Measurements from ENCODE around the gene RPL4.
"Not testable (repeated sequence)": the region's sequence is repeated elsewhere in the genome, so short reads cannot be mapped to it uniquely, and the experiment has no call there.

DNA sequence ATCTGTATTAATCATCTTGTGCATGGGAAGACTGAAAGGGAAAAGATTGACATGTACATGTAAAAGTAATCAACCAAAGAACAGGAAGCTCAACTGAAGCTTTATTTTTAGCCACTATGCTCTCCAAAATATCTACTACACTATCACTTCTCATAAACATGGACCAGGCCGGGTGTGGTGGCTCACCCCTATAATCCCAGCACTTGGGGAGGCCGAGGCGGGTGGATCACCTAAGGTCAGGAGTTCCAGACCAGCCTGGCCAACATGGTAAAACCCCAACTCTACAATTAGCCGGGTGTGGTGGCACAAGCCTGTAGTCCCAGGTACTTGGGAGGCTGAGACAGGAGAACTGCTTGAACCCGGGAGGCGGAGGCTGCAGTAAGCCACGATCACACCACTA, 4.3 kb downstream of the RPL4 start:
- not testable (repeated sequence) for TF ChIP-seq ETV1 (tag; conservative IDR thresholded peaks at IDR 0.05; ENCODE audit: low read depth); EP400 (IDR thresholded peaks at IDR 0.05); NCOR1 (IDR thresholded peaks at IDR 0.05); CEBPB (tag; IDR thresholded peaks at IDR 0.05)
- TF ChIP-seq, protein P1, sequence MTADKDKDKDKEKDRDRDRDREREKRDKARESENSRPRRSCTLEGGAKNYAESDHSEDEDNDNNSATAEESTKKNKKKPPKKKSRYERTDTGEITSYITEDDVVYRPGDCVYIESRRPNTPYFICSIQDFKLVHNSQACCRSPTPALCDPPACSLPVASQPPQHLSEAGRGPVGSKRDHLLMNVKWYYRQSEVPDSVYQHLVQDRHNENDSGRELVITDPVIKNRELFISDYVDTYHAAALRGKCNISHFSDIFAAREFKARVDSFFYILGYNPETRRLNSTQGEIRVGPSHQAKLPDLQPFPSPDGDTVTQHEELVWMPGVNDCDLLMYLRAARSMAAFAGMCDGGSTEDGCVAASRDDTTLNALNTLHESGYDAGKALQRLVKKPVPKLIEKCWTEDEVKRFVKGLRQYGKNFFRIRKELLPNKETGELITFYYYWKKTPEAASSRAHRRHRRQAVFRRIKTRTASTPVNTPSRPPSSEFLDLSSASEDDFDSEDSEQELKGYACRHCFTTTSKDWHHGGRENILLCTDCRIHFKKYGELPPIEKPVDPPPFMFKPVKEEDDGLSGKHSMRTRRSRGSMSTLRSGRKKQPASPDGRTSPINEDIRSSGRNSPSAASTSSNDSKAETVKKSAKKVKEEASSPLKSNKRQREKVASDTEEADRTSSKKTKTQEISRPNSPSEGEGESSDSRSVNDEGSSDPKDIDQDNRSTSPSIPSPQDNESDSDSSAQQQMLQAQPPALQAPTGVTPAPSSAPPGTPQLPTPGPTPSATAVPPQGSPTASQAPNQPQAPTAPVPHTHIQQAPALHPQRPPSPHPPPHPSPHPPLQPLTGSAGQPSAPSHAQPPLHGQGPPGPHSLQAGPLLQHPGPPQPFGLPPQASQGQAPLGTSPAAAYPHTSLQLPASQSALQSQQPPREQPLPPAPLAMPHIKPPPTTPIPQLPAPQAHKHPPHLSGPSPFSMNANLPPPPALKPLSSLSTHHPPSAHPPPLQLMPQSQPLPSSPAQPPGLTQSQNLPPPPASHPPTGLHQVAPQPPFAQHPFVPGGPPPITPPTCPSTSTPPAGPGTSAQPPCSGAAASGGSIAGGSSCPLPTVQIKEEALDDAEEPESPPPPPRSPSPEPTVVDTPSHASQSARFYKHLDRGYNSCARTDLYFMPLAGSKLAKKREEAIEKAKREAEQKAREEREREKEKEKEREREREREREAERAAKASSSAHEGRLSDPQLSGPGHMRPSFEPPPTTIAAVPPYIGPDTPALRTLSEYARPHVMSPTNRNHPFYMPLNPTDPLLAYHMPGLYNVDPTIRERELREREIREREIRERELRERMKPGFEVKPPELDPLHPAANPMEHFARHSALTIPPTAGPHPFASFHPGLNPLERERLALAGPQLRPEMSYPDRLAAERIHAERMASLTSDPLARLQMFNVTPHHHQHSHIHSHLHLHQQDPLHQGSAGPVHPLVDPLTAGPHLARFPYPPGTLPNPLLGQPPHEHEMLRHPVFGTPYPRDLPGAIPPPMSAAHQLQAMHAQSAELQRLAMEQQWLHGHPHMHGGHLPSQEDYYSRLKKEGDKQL (CRISPR knock-in tag; IDR thresholded peaks at IDR 0.05; ENCODE audit: borderline replicate concordance), result not testable (repeated sequence)
- TF ChIP-seq, protein P2, sequence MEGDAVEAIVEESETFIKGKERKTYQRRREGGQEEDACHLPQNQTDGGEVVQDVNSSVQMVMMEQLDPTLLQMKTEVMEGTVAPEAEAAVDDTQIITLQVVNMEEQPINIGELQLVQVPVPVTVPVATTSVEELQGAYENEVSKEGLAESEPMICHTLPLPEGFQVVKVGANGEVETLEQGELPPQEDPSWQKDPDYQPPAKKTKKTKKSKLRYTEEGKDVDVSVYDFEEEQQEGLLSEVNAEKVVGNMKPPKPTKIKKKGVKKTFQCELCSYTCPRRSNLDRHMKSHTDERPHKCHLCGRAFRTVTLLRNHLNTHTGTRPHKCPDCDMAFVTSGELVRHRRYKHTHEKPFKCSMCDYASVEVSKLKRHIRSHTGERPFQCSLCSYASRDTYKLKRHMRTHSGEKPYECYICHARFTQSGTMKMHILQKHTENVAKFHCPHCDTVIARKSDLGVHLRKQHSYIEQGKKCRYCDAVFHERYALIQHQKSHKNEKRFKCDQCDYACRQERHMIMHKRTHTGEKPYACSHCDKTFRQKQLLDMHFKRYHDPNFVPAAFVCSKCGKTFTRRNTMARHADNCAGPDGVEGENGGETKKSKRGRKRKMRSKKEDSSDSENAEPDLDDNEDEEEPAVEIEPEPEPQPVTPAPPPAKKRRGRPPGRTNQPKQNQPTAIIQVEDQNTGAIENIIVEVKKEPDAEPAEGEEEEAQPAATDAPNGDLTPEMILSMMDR (IDR thresholded peaks at IDR 0.05 in 2 of 3, conservative IDR thresholded peaks at IDR 0.05 in 1 of 3; ENCODE audit: insufficient read depth in 2 of 3, low read depth in 1 of 3, low read length in 3 of 3), result not testable (repeated sequence)
